ENCODE measurements around the gene JAZF1. TPM values are rescaled to one million over a fixed set of nuclear protein-coding genes. Genes with fewer than 3 reads are reported as not detected.

JAZF1 gene
- total and polyA plus RNA-seq, 2 of the 4 experiments (the other 2 are of a cell fraction), result 8.4 to 10.5 TPM

GRCh38 chr7:27836536-27836935 lies 344.1 kb downstream of the JAZF1 start:
- ATAC-seq (ENCODE audit: low read depth), result no peak
- dilution Hi-C loops (cut with HindIII; ENCODE audit: low sequenced_read_pairs, unreplicated experiment), result no loop called here
- no TSS peak for BruUV-seq (replicated peaks)

More at GRCh38 chr7:27836536-27836935, 344.1 kb downstream of the JAZF1 start:
- Histone ChIP-seq H3K9me3 (ENCODE audit: control insufficient read depth, insufficient read depth, low read length) (no peaks in the 10 kb centered on the region), H3K4ac (ENCODE audit: low read depth, low read length) (no peak overlapping the region), H2AK5ac (ENCODE audit: low read depth, low read length) (no peak overlapping the region), H3K36me3 (ENCODE audit: control insufficient read depth, insufficient read depth, low read length) (peaks cover 31% of the 10 kb centered on the region), H3K79me1 (ENCODE audit: low read depth in 1 of 2, low read length in 2 of 2) (peaks cover 0 to 9% of the 10 kb centered on the region in 2 experiments; a peak in 1 of 4 replicates), H2BK20ac (ENCODE audit: low read depth, low read length) (no peak overlapping the region), H4K91ac (ENCODE audit: insufficient read depth, low read depth, low read length) (no peak overlapping the region), H3K27ac (ENCODE audit: insufficient read depth, low read length) (no peak overlapping the region), H4K8ac (ENCODE audit: low read depth in 2 of 2, low read length in 2 of 2) (no peak overlapping the region), H3K27me3 (ENCODE audit: control insufficient read depth, insufficient read depth, low read length) (no peaks in the 10 kb centered on the region), H4K20me1 (ENCODE audit: insufficient read depth, low read length) (no peaks in the 10 kb centered on the region; the same call in 1 of the 2 replicates), H2BK120ac (ENCODE audit: low read depth, low read length) (no peak overlapping the region), H3K9ac (ENCODE audit: low read depth, low read length) (no peak overlapping the region), H3K4me3 (ENCODE audit: insufficient read depth, low read depth, low read length) (no peak overlapping the region), H3K56ac (ENCODE audit: extremely low read depth, insufficient read depth, low read length) (no peak overlapping the region), H2BK5ac (ENCODE audit: low read depth, low read length, poor library complexity, severe bottlenecking) (no peak overlapping the region), H2AK9ac (replicated peaks; ENCODE audit: low read depth, low read length, poor library complexity) (no peak overlapping the region), H3K4me1 (ENCODE audit: control insufficient read depth, insufficient read depth, low read length) (no peaks in the 10 kb centered on the region), H3K23ac (ENCODE audit: low read depth, low read length) (no peak overlapping the region), H4K5ac (ENCODE audit: low read depth, low read length) (no peak overlapping the region), H3K4me2 (ENCODE audit: low read depth, low read length) (no peak overlapping the region), H2BK15ac (ENCODE audit: low read depth, low read length) (no peak overlapping the region), H3K18ac (ENCODE audit: low read depth, low read length) (no peak overlapping the region), H3K14ac (replicated peaks; ENCODE audit: low read depth, low read length) (no peak overlapping the region), H2AFZ (replicated peaks; ENCODE audit: low read length, poor library complexity) (no peak overlapping the region), H3K9me1 (ENCODE audit: insufficient read depth, low read length) (peaks cover 13% of the 10 kb centered on the region; the same call in 1 of the 2 replicates)
- intact Hi-C loops (cut with micrococcal nuclease), result no loop called here
- CTCF ChIA-PET, result no interaction called here
- DNase-seq, result no peak
- in situ Hi-C loops (cut with MboI; ENCODE audit: low sequenced_read_pairs), result no loop called here
- no CpG with 5 or more reads among the region's 2 CpGs for WGBS, 2 experiments (ENCODE audit: extremely low coverage in 2 of 2, insufficient read length in 1 of 2)
- POLR2A ChIA-PET (ENCODE audit: unreplicated experiment), result no interaction called here
- TF ChIP-seq MAFK (IDR thresholded peaks at IDR 0.05; ENCODE audit: low read depth, low read length) (no peak), BHLHE40 (IDR thresholded peaks at IDR 0.05; ENCODE audit: low read depth, low read length) (no peak), NFE2L2 (IDR thresholded peaks at IDR 0.05; ENCODE audit: low read depth, low read length) (no peak)
- TF ChIP-seq, protein P1, sequence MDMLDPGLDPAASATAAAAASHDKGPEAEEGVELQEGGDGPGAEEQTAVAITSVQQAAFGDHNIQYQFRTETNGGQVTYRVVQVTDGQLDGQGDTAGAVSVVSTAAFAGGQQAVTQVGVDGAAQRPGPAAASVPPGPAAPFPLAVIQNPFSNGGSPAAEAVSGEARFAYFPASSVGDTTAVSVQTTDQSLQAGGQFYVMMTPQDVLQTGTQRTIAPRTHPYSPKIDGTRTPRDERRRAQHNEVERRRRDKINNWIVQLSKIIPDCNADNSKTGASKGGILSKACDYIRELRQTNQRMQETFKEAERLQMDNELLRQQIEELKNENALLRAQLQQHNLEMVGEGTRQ (IDR thresholded peaks at IDR 0.05; ENCODE audit: low read depth, low read length), result no peak

Data from IMR-90 (cell line).